Activated CD8-positive, alpha-beta memory T cell treated with anti-CD3 and anti-CD28 coated beads for 24 hours (primary cell): ENCODE measurements around the gene DRC7.

Experiments
- DNase-seq: peaks from one replicate; pipeline ENCODE4 v3.0.0-alpha.2; 2020

DRC7 gene, protein sequence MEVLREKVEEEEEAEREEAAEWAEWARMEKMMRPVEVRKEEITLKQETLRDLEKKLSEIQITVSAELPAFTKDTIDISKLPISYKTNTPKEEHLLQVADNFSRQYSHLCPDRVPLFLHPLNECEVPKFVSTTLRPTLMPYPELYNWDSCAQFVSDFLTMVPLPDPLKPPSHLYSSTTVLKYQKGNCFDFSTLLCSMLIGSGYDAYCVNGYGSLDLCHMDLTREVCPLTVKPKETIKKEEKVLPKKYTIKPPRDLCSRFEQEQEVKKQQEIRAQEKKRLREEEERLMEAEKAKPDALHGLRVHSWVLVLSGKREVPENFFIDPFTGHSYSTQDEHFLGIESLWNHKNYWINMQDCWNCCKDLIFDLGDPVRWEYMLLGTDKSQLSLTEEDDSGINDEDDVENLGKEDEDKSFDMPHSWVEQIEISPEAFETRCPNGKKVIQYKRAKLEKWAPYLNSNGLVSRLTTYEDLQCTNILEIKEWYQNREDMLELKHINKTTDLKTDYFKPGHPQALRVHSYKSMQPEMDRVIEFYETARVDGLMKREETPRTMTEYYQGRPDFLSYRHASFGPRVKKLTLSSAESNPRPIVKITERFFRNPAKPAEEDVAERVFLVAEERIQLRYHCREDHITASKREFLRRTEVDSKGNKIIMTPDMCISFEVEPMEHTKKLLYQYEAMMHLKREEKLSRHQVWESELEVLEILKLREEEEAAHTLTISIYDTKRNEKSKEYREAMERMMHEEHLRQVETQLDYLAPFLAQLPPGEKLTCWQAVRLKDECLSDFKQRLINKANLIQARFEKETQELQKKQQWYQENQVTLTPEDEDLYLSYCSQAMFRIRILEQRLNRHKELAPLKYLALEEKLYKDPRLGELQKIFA

DNA sequence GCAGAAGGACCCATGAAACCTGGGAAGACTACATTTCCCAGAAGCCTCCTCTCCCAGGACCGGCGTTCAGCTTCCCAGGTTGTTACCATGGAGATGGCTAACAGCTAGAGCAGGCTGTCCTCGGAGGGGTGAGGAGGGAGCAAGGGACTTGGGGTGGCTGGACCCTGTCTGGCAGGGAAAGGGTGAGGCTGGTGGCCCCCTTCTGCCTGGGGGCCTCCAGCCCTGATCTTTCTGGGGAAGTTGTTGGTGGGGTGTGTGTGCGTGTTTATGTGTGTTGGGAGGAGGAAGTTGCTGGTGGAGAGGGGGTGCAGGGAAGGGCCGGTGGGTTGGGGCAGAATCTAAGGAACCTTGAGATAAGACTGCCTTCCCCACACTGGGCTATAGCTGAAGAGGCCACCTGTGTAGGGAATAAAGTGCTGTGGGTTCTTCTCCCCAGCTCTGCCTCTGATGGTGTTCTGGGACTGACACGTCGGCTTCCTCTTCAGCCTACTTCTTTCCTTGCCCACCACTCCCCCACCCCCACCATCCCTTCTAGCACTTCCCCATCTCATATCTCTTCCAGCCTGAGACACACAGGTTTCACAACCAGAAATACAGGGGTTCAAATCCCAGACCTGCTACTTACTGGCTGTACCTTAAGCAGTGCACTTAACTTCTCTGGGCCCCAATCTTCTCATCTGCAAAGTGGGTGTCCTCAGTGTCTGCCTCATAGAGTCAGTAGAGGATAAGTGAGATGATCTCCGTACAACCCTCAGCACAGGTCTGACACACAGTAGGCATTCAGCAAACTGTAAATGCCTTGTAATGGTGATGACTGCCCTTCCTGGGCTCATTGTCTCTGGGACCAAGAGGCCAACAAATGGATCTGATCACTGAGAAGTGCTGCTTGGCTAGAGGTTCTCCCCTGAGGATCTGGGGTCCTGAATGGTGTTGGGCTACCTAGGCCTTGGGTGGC is at the start of gene DRC7:
Gene DRC7, plus strand, starts transcription at position 82 of the 955 bp plus-strand sequence. CDS start 3,144 bp downstream, outside the sequence.
- DNase-seq, result peak; percentile 58

DNA sequence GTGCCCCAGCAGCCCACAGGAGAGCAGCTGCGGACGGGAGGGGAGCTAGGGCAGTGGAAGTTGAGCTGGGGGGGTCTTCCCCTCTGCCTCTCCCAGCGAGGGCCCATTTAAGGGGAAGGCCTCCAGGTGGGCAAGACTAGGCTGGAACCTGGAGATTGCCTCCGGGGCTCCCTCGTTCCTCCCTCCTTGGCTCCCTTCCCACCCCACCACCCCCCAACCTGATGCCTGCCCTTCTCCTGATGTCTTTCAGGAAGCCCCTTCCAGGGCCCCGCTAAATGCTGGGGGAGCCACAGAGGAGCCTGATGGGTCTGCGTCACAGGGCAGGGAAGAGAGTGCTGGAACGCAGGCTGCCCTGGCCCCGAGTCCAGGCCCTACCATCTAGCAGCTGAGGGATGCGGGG is 49.4 kb upstream of the DRC7 start:
- DNase-seq, result no peak

DNA sequence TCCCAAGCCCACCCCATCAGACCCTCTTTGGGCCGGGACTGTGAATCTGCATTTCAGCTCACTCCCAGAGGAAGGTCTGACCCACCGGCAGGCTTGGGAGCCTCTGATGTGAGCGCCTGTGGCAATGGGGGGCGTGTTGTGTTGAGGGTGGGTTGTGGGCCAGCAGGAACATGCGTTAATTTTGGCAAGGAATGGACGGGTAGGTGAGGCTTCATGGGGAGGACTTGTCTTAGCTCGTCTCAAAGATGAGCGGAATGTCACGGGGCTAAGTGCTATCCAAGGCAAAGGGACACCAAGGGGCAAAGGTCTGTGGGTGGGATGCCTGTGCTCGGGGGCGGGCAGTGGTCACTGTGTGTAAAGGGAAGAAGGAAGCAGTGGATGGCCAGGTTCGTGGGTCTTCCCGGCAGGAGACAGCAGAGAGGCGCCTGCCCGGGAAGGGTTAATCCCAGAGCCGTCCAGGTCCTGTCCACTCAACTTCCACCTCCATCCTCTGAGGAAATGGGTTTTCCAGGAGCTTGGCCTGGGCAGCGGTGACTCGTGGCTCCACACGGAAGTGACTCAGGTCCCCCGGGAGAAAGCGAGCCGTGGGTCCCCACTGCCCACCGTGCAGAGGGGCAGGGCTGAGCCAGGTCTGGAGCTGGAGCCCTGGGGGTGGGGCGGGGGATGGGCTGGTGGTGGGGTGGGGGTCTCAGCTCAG is 48.8 kb upstream of the DRC7 start:
- no peak for DNase-seq

DNA sequence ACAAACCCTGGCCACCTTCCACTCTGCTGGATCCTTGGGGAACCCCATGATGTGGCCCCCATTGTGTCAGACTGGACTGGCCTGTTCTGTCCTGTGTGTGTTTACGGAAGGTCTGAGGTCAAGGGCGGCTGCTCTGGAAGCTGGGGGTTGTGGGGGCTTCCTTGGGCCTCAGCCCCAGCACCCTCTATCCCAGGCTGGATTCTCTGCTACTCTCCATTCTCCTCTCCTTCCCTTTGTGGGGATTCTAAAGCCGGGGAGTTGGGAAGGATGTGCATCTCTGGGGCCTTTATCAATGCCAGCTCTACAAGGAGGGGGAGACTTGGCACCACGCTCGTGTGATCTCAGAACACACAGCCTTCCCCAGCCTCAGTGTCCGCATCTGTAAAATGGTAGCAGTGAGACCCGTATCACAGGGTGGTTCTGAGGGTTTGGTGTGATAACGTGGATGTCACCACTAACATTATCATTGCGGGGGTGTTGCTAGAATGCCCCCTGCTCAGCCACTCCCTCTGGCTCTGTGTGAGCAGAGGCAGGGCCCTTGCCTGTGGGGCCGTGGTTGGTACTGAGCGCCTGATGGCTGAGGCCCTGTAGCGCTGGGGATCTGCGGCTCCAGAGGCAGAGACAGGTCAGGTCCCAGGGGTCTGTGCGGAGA is 48.1 kb upstream of the DRC7 start:
- DNase-seq, result peak; percentile 67

DNA sequence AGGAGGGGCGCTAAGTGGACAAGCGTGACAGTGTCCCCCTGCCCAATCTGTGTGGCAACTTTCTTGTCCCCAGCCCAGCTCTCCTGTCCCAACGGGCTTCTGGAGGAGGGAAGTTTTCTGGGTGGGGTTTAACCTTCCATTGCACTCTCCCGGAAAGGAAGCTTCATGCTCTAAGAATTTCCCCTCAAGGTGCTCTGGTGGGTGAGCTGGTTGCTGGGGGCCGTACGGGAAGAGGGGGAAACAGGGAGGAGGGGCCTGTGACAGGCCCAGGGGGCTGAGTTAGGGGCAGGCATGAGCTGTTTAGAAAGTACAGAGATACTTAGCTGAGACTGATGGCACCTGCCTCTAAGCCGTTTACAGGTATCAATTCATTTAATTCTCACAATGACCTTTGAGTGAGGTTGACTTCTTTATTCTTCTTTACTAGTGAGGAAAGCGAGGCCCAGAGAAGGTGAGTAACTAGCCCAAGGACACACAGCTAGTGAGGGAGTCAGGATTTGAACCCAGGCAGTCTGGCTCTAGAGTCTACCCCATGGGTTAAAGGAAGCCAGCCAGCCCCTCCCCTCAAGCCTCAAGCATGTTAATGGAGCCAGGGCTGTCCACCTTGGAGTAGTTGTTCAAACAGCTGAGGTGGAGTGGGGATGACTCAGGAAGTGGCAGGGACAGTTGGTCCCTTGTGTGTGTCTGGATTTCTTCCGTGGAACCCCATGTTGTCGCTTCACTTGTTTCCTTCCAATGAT is 47.3 kb upstream of the DRC7 start:
- DNase-seq, result no peak

DNA sequence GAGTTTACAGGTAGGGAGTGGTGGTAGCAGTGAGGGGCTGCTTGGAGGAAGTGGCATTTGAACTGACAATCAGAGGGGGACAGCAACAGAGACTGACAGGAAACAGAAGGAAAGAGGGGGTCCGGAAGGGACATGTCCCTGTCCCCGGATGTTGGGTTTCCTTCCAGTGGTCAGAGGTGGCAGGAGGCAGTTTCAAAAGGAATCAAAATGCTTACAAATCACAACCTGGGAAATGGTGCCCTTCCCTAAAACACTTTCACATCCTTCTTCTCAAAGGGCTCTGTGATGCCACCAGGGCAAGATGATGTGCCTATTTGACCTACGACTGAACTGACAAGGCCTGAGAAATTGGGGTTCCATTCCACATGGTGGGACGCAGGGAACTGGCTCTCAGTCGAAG is 46.5 kb upstream of the DRC7 start:
- no peak for DNase-seq

DNA sequence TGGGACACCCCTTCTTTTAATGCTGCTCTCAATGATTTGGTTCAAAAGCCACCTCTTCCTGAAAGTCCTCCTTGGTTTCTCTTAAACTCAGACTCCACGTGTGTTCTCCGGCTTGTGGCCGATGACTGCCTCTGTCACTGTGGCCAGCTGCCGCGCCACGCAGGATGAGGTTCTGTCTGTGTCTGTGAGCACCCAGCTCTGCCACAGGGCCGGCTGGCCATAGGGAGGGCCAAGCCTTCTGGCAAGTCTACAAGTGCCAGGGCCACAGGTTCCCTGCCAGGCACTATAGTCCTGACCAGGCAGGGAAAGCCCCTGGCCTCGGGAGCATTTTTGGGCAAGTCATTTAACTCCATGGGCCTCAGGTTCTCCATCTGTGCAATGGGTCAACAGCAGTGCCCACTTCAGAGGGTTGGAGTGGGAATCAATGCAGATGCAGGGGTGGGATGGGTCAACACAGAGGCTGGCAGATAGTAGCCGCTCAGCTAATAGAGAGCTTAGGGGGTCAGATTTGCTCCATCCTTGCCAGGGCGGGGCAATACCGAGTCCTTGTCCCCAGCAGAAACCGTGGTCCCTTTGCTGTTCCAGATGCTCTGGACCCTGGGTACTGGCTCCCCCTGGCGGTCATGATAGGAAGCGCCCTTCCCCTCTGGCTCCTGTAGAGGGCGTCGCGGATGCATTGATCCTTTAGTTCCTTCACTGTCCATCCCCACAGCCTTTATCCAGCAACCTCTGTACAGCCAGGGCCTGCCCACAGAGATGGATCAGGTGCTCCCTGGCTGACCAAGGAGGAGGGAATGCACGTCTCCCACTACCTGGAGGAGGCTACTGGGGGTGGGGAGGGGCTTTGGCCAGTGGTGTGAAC is 45.8 kb upstream of the DRC7 start:
- DNase-seq, result peak; percentile 98

DNA sequence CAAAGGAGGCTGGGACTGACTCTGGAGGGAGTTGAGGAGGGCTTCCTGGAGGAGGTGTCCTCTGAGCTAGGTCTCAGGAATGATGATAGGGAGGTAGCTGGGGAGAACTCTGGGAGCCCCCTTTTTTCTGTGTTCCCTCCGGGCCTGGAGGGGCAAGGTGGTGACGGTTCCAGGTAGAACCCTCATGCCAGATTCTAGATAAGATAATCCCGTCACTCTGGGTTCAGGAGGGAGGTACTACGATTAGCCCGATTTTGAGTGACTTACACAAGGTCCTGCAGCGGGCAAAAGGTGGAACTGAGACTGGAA is 45.2 kb upstream of the DRC7 start:
- no peak for DNase-seq

DNA sequence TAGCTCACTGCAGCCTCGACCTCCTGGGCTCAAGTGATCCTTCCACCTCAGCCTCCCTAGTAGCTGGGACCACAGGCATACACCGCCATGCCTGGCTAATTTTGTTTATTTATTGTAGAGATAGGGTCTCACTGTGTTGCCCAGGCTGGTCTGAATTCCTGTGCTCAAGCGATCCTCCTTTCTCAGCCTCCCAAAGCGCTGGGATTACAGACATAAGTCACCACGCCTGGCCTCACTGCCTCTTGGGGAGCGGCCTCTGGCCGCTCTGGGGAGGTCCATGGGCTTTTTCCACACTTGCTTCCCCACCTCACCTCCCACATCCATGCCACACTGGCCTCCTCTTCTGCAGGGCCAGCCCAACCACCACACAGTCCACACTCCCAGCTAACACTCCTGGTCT is 44.8 kb upstream of the DRC7 start:
- no peak for DNase-seq

DNA sequence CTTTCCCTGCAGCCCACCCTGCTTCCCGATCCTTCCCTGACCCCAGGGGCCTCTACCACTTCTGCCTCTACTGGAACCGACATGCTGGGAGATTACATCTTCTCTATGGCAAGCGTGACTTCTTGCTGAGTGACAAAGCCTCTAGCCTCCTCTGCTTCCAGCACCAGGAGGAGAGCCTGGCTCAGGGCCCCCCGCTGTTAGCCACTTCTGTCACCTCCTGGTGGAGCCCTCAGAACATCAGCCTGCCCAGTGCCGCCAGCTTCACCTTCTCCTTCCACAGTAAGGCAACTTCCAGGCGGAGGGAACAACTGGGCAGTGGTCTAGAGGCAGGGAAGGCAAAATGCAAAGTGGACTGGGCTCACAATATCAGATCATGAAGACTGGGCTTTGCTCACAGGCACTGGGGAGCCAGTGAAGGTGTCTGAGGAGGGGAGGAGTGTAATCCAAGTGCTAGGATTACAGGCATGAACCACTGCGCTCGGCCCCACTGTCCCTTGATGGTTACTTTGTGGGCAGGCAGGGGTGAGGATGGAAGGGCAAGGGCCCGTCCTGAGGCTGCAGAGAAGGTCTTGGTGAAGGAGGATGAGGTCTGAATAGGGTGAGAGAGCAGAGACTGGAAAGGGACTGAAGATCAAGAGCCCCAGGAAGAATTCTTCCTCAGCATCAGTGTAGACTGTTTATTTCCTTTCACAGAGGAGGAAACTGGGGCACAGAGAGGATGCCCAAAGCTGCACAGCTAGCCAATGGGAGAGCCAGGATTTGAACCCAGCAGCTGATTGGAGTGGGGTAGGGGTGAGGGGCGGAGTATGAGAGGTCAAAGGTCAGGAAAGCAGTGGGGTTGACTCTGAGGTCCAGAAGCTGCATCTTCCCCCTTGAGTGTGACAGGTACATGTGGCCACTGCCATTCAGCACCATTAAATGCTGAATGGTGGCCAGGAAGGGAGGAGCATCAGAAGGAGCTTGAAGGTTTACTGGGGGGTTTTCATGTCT is 43.0 kb upstream of the DRC7 start:
- no peak for DNase-seq

DNA sequence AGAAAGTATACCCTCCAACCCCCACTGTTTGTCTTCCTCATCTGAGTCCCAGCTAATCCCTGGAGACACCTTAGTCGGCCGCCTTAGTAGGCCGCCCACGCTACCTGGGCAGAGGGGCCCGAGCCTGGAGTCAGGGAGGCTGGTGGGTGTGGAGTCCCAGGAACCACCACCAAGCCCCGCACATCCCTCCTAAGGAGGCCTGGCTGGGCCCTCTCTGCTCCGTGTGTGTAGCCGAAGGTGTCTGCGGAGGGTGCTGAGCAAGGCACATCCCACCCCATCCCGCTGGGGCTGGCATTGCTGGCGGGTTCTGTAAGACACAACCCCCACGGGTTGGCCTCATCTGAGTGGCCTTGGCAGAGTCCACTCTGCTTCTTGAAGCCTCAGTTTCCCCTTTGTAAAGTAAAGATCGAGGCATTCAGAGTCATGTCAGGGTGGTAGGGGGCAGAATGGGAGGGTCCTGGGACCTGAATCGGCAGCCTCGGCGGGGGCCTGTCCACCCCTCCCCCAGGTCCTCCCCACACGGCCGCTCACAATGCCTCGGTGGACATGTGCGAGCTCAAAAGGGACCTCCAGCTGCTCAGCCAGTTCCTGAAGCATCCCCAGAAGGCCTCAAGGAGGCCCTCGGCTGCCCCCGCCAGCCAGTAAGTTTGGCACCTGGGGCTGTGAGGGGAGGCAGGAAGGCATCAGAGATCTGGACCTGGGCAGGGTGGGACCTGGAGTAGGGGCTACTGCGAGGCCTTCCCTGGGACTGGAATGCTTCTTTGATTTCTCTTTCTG is 41.7 kb upstream of the DRC7 start:
- DNase-seq, result no peak

DNA sequence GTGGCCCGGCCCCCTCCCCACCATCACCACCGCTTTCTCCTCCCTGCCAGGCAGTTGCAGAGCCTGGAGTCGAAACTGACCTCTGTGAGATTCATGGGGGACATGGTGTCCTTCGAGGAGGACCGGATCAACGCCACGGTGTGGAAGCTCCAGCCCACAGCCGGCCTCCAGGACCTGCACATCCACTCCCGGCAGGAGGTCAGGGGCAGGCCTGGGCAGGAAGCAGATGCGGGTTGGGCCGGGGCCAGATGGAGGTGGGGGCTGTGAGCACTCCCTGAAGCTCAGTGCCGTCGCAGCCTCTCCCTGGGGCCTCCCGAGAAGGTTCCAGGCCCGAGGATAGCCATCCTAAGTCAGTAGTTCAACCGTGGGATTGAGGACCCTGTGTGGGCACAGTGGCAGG is 40.7 kb upstream of the DRC7 start:
- no peak for DNase-seq

DNA sequence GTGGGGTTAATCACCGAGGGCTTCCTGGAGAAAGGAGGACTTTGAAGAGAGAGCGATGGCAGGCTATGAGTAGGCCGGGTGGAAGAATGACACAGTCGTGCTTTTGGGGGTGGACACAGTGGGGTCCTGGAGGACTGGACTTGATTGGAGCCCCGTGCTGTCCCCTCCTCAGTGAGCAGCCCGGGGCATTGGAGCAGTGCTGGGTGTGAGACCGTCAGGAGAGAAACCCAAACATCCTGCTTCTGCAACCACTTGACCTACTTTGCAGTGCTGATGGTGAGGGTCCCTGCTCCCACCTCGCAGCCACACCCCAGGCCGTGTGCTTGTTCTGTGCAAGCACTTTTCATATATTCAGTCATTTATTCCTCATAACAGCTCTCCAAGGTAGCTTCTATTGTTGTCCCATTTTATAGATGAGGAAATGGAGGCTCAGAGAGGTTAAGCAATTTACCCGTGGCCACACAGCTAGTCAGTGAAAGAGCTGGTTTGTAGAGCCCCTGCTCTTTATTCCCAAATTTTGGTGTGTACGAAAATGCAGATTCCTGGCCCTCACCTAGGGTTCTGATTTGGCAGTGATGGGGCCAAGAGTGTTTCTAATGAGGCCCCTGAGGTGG is 38.2 kb upstream of the DRC7 start:
- DNase-seq, result no peak

DNA sequence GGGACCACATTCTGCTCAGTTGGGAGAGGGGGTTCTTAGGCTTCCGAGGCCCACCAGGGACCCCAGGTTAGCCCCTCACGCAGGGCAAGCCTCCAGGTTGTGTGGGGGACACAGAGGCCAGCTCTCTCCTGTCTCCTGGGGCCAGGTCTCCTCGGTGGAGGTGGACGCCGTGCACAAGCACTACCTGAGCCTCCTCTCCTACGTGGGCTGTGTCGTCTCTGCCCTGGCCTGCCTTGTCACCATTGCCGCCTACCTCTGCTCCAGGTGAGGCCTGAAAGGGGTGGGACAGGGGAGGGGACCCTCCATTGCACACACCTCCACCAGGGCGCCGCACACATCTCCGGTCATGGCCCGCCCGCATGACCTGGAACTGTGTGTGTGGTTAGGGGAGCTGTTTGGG is 37.4 kb upstream of the DRC7 start:
- DNase-seq, result no peak

DNA sequence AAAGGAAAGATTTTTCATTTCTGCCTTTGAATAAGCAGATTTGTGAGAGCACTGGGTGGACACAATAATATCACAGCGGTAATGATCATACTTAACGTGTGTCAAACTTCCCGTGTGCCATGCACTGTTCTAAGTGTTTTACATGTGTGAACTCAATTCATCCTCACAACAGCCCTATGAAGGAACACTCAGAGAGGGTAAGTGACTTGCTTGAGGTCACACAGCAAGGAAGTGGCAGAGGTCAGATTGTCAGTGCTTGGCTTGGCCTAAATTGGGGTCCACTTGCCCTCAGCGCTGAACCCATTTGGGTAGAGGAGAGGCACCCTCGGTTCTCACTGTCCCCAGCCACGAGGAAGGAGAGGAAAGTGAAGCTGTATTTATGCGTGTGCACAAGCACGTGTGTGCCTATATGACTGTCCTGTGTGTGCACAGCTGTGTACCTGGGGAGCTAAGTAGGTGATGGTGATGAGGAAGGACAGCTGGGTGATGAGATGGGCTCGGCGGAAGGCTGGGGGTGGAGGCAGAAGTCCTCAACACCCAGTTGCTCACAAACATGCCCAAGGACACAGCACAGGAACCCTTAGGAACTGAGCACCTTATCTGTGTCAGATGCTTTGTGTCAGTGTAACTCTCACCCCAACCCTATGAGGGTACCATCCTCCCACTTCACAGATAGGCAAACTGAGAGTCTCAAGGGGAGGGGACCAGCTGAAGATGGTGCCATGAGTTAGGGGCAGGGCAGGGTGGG is 36.3 kb upstream of the DRC7 start:
- no peak for DNase-seq

DNA sequence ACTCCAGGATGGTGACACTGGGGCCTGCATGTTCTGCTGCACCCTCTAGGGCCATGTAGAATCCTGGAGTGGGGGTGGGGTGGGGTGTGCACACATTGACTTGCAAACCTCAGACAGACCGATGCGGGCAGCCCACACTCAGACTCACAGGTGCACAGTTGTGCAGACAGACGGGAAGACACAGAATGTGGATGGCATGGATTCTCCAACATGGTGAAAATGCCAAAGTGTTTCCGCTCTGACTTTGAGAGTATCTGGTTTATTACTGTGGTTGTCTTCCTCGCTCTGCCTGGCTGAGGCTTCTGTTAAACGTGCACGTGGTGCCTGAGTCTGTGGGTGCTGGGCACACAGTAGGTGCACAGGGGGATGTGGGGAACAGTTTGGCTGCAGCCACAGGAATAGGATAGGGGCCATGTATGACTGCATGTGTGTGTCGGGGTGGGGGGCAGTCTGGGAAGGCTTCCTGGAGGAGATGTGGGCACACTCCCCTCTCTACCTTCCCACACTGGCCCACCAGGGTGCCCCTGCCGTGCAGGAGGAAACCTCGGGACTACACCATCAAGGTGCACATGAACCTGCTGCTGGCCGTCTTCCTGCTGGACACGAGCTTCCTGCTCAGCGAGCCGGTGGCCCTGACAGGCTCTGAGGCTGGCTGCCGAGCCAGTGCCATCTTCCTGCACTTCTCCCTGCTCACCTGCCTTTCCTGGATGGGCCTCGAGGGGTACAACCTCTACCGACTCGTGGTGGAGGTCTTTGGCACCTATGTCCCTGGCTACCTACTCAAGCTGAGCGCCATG is 35.5 kb upstream of the DRC7 start:
- no peak for DNase-seq
